ENCODE measurements around the gene GSK3A. TPM values are rescaled to one million over a fixed set of nuclear protein-coding genes. Genes with fewer than 3 reads are reported as not detected.
A peak's percentile ranks its signal among the peaks of the same experiment; 100 is the strongest.

The GSK3A gene
- total and polyA plus RNA-seq, 2 experiments from 2014 or later: 17.7 to 40.7 TPM

DNA sequence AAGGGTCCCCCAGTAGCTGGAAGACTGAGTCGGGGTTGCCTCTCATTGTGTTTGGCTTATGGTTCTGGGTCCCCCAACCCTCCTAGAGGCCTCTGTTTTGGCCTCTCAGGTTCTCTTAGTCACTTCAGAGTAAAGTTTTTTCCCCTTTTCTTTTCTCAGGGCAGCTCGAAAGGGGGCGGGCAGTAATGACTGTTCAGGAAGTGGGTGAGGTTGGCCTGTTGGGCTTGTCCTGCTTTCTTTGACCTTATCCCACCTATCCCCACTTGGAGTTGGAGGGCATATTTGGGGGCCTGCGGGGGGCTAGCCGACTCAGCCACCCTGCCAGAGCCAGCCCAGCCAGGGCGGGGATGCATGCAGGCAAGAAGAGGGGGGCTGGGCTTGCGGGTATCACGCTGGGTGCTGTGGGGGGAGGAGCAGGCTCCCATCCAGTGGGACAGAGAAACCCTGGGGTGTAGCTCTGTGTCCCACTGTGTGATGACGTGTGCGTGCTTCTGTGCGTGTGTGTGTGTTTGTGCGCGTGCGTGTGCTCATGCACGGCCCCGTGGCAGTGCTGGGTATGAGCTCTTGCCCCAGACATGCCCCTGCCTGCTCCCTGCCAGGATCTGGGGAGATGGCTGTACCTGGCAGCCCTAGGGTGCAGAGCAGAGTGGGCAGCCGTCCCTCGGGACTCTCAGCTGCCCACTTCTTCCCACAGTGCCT, 28.1 kb upstream of the GSK3A start:
- Histone ChIP-seq H3K27me3 (ENCODE audit: insufficient read depth) (peaks cover 8% of the 10 kb centered on the region; the same call in 1 of the 2 replicates), H3K4me3 (peak overlapping the region; percentile 60; the same call in 1 of the 2 replicates)

GRCh38 chr19:42269478-42270345, 27.3 kb upstream of the GSK3A start:
- H3K9me2 ChIP-seq (ENCODE audit: insufficient read depth): no peaks in the 10 kb centered on the region
- no peak overlapping the region; the same call in 2 of the 3 replicates for H3K4me3 Mint-ChIP-seq
- H3K4me3 ChIP-seq: peak overlapping the region; percentile 60
- no peaks in the 10 kb centered on the region for H3K36me3 ChIP-seq (ENCODE audit: insufficient read depth)
- H3K27me3 Mint-ChIP-seq (ENCODE audit: insufficient read depth, low read depth, poor library complexity): peaks cover 4% of the 10 kb centered on the region
- H3K27ac ChIP-seq (ENCODE audit: low read depth): peak overlapping the region; percentile 50
- DNase-seq (ENCODE audit: low spot score) (no peak), ATAC-seq (no peak)
- peak overlapping the region; percentile 78 for H3K4me2 ChIP-seq
- peaks cover 27% of the 10 kb centered on the region for H3K4me1 Mint-ChIP-seq
- peaks cover 8% of the 10 kb centered on the region; the same call in 1 of the 2 replicates for H3K27me3 ChIP-seq (ENCODE audit: insufficient read depth)
- peaks cover 9% of the 10 kb centered on the region; the same call in 1 of the 2 replicates for H3K4me1 ChIP-seq (ENCODE audit: insufficient read depth)
- 0 out of 2 replicates have a peak, but pooled peaks cover 6% of the 10 kb centered on the region for H3K79me2 ChIP-seq (replicated peaks; ENCODE audit: insufficient read depth)
- H3K36me3 Mint-ChIP-seq (ENCODE audit: low read depth): peaks cover 8% of the 10 kb centered on the region; the same call in 1 of the 3 replicates
- peaks cover 4% of the 10 kb centered on the region; the same call in 1 of the 2 replicates for H3F3A ChIP-seq (replicated peaks; ENCODE audit: low read depth)
- no peak overlapping the region for H2AFZ ChIP-seq
- peak overlapping the region; percentile 75 for H3K27ac Mint-ChIP-seq
- no peaks in the 10 kb centered on the region for H4K20me1 ChIP-seq (replicated peaks; ENCODE audit: insufficient read depth)
- no peaks in the 10 kb centered on the region for H3K9me3 Mint-ChIP-seq
- TF ChIP-seq ZNF114 (CRISPR knock-in tag; IDR thresholded peaks at IDR 0.05) (no peak), ETS1 (IDR thresholded peaks at IDR 0.05) (no peak)
- TF ChIP-seq, protein P1, sequence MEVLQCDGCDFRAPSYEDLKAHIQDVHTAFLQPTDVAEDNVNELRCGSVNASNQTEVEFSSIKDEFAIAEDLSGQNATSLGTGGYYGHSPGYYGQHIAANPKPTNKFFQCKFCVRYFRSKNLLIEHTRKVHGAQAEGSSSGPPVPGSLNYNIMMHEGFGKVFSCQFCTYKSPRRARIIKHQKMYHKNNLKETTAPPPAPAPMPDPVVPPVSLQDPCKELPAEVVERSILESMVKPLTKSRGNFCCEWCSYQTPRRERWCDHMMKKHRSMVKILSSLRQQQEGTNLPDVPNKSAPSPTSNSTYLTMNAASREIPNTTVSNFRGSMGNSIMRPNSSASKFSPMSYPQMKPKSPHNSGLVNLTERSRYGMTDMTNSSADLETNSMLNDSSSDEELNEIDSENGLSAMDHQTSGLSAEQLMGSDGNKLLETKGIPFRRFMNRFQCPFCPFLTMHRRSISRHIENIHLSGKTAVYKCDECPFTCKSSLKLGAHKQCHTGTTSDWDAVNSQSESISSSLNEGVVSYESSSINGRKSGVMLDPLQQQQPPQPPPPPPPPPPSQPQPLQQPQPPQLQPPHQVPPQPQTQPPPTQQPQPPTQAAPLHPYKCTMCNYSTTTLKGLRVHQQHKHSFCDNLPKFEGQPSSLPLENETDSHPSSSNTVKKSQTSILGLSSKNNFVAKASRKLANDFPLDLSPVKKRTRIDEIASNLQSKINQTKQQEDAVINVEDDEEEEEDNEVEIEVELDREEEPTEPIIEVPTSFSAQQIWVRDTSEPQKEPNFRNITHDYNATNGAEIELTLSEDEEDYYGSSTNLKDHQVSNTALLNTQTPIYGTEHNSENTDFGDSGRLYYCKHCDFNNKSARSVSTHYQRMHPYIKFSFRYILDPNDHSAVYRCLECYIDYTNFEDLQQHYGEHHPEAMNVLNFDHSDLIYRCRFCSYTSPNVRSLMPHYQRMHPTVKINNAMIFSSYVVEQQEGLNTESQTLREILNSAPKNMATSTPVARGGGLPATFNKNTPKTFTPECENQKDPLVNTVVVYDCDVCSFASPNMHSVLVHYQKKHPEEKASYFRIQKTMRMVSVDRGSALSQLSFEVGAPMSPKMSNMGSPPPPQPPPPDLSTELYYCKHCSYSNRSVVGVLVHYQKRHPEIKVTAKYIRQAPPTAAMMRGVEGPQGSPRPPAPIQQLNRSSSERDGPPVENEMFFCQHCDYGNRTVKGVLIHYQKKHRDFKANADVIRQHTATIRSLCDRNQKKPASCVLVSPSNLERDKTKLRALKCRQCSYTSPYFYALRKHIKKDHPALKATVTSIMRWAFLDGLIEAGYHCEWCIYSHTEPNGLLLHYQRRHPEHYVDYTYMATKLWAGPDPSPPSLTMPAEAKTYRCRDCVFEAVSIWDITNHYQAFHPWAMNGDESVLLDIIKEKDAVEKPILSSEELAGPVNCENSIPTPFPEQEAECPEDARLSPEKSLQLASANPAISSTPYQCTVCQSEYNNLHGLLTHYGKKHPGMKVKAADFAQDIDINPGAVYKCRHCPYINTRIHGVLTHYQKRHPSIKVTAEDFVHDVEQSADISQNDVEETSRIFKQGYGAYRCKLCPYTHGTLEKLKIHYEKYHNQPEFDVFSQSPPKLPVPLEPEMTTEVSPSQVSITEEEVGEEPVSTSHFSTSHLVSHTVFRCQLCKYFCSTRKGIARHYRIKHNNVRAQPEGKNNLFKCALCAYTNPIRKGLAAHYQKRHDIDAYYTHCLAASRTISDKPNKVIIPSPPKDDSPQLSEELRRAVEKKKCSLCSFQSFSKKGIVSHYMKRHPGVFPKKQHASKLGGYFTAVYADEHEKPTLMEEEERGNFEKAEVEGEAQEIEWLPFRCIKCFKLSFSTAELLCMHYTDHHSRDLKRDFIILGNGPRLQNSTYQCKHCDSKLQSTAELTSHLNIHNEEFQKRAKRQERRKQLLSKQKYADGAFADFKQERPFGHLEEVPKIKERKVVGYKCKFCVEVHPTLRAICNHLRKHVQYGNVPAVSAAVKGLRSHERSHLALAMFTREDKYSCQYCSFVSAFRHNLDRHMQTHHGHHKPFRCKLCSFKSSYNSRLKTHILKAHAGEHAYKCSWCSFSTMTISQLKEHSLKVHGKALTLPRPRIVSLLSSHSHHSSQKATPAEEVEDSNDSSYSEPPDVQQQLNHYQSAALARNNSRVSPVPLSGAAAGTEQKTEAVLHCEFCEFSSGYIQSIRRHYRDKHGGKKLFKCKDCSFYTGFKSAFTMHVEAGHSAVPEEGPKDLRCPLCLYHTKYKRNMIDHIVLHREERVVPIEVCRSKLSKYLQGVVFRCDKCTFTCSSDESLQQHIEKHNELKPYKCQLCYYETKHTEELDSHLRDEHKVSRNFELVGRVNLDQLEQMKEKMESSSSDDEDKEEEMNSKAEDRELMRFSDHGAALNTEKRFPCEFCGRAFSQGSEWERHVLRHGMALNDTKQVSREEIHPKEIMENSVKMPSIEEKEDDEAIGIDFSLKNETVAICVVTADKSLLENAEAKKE (CRISPR knock-in tag; IDR thresholded peaks at IDR 0.05): no peak

More for the DNA sequence above, 28.1 kb upstream of the GSK3A start:
- H3K79me2 ChIP-seq (replicated peaks; ENCODE audit: insufficient read depth): peaks cover 6% of the 10 kb centered on the region; the same call in 1 of the 2 replicates
- H3K4me1 Mint-ChIP-seq: peaks cover 27% of the 10 kb centered on the region
- TF ChIP-seq, protein P2, sequence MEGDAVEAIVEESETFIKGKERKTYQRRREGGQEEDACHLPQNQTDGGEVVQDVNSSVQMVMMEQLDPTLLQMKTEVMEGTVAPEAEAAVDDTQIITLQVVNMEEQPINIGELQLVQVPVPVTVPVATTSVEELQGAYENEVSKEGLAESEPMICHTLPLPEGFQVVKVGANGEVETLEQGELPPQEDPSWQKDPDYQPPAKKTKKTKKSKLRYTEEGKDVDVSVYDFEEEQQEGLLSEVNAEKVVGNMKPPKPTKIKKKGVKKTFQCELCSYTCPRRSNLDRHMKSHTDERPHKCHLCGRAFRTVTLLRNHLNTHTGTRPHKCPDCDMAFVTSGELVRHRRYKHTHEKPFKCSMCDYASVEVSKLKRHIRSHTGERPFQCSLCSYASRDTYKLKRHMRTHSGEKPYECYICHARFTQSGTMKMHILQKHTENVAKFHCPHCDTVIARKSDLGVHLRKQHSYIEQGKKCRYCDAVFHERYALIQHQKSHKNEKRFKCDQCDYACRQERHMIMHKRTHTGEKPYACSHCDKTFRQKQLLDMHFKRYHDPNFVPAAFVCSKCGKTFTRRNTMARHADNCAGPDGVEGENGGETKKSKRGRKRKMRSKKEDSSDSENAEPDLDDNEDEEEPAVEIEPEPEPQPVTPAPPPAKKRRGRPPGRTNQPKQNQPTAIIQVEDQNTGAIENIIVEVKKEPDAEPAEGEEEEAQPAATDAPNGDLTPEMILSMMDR (conservative IDR thresholded peaks at IDR 0.05; ENCODE audit: low read depth in 2 of 2): no peak
- H3F3A ChIP-seq (replicated peaks; ENCODE audit: low read depth): peaks cover 4% of the 10 kb centered on the region; the same call in 1 of the 2 replicates
- no peak overlapping the region; the same call in 2 of the 3 replicates for H3K4me3 Mint-ChIP-seq
- no peaks in the 10 kb centered on the region for H3K9me2 ChIP-seq (ENCODE audit: insufficient read depth)
- H3K9me3 Mint-ChIP-seq: no peaks in the 10 kb centered on the region
- ATAC-seq (no peak), DNase-seq (ENCODE audit: low spot score) (no peak)
- no peaks in the 10 kb centered on the region for H3K36me3 ChIP-seq (ENCODE audit: insufficient read depth)
- peak overlapping the region; percentile 75 for H3K27ac Mint-ChIP-seq
- no peaks in the 10 kb centered on the region for H4K20me1 ChIP-seq (replicated peaks; ENCODE audit: insufficient read depth)
- no peak overlapping the region for H2AFZ ChIP-seq
- peak overlapping the region; percentile 50 for H3K27ac ChIP-seq (ENCODE audit: low read depth)
- peaks cover 9% of the 10 kb centered on the region; the same call in 1 of the 2 replicates for H3K4me1 ChIP-seq (ENCODE audit: insufficient read depth)
- H3K27me3 Mint-ChIP-seq (ENCODE audit: insufficient read depth, low read depth, poor library complexity): peaks cover 4% of the 10 kb centered on the region
- peaks cover 13% of the 10 kb centered on the region; the same call in 2 of the 3 replicates for H3K36me3 Mint-ChIP-seq (ENCODE audit: low read depth)
- H3K4me2 ChIP-seq: peak overlapping the region; percentile 78
